ENCODE data around the gene MDP1.

- TF ChIP-seq CTCF (IDR thresholded peaks at IDR 0.05) = no peak
- no peak for TF ChIP-seq POLR2AphosphoS5 (IDR thresholded peaks at IDR 0.05)
- TF ChIP-seq POLR2A (IDR thresholded peaks at IDR 0.05) = no peak
Observed at GRCh38 chr14:24182110-24182882, 33.6 kb downstream of the MDP1 start.
